Activated CD4-positive, alpha-beta T cell treated with anti-CD3 and anti-CD28 coated beads, Interleukin-2, Interleukin-6, amounts not matched to agents 100 ng/mL and 50 ng/mL, durations not matched to agents 16 hours and 8 hours (primary cell): ENCODE results near the gene KIAA1210.
A peak's percentile ranks its signal among the peaks of the same experiment; 100 is the strongest.

Experiments used
- DNase-seq: peaks from one replicate; pipeline ENCODE4 v3.0.0-alpha.2; 2020

Gene KIAA1210

GRCh38 chrX:119090627-119091026 lies 37.0 kb downstream of the KIAA1210 start:
- no peak for DNase-seq

GRCh38 chrX:119089619-119090018 lies 38.0 kb downstream of the KIAA1210 start:
- DNase-seq = no peak

- DNase-seq = no peak
Observed at GRCh38 chrX:119087121-119087520, 40.5 kb downstream of the KIAA1210 start.

- DNase-seq = no peak
Observed at GRCh38 chrX:119084766-119085165, 42.8 kb downstream of the KIAA1210 start.

- DNase-seq = no peak
Observed at GRCh38 chrX:119082278-119082677, 45.3 kb downstream of the KIAA1210 start.

GRCh38 chrX:119075270-119076025 lies 52.2 kb downstream of the KIAA1210 start:
- DNase-seq = no peak

GRCh38 chrX:119073911-119074310 lies 53.7 kb downstream of the KIAA1210 start:
- DNase-seq = no peak

- DNase-seq = no peak
Observed at GRCh38 chrX:119073200-119073905, 54.3 kb downstream of the KIAA1210 start.

- DNase-seq = no peak
Observed at GRCh38 chrX:119072744-119073143, 54.9 kb downstream of the KIAA1210 start, which contains the start of gene CT47C1. Gene CT47C1, plus strand, starts transcription at chrX:119072993. Its CDS starts 233 bp downstream, at chrX:119073226.

GRCh38 chrX:119071381-119071780 lies 56.2 kb downstream of the KIAA1210 start:
- DNase-seq = no peak

- no peak for DNase-seq
Observed at GRCh38 chrX:119069762-119070161, 57.9 kb downstream of the KIAA1210 start.

GRCh38 chrX:119069128-119069527 lies 58.5 kb downstream of the KIAA1210 start:
- peak; percentile 36 for DNase-seq

- peak; percentile 62 for DNase-seq
Observed at GRCh38 chrX:119067023-119067739, 60.4 kb downstream of the KIAA1210 start.

GRCh38 chrX:119063428-119063827 lies 64.2 kb downstream of the KIAA1210 start:
- no peak for DNase-seq

- no peak for DNase-seq
Observed at GRCh38 chrX:119062750-119063374, 64.8 kb downstream of the KIAA1210 start.

GRCh38 chrX:119055687-119056086 lies 71.9 kb downstream of the KIAA1210 start:
- no peak for DNase-seq

GRCh38 chrX:119045884-119046283 lies 81.7 kb downstream of the KIAA1210 start:
- peak; percentile 50 for DNase-seq

- DNase-seq = no peak
Observed at GRCh38 chrX:119042996-119043395, 84.6 kb downstream of the KIAA1210 start.

GRCh38 chrX:119042040-119042439 lies 85.6 kb downstream of the KIAA1210 start:
- no peak for DNase-seq

GRCh38 chrX:119041175-119041574 lies 86.4 kb downstream of the KIAA1210 start:
- no peak for DNase-seq

- DNase-seq = no peak
Observed at GRCh38 chrX:119040432-119040831, 87.2 kb downstream of the KIAA1210 start.

- no peak for DNase-seq
Observed at GRCh38 chrX:119036107-119037029, 91.2 kb downstream of the KIAA1210 start.
